ENCODE data around the gene NDUFA8. TPM values are rescaled to one million over a fixed set of nuclear protein-coding genes. Genes with fewer than 3 reads are reported as not detected.

NDUFA8 gene
- total and polyA plus RNA-seq, 2 experiments from 2014 or later: 36.6 to 144 TPM

DNA sequence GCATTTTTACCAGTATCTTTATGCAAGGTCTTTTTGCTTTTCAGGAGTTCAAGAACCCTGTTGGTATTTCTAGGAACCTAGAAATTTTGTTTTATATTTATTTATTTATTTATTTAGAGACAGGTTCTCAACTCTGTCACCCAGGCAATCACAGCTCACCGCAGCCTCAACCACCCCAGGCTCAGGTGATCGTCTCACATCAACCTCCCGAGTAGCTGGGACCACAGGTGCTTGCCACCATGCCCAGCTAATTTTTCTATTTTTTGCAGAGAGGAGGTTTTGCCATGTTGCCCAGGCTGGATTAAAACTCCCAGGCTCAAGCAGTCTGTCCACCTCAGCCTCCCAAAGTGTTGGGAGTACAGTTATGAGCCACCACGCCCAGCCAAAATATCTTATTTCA, 36.3 kb upstream of the NDUFA8 start (continued):
- no peak for TF ChIP-seq NANOG (IDR thresholded peaks at IDR 0.05; ENCODE audit: borderline replicate concordance)
- TF ChIP-seq, protein P1, sequence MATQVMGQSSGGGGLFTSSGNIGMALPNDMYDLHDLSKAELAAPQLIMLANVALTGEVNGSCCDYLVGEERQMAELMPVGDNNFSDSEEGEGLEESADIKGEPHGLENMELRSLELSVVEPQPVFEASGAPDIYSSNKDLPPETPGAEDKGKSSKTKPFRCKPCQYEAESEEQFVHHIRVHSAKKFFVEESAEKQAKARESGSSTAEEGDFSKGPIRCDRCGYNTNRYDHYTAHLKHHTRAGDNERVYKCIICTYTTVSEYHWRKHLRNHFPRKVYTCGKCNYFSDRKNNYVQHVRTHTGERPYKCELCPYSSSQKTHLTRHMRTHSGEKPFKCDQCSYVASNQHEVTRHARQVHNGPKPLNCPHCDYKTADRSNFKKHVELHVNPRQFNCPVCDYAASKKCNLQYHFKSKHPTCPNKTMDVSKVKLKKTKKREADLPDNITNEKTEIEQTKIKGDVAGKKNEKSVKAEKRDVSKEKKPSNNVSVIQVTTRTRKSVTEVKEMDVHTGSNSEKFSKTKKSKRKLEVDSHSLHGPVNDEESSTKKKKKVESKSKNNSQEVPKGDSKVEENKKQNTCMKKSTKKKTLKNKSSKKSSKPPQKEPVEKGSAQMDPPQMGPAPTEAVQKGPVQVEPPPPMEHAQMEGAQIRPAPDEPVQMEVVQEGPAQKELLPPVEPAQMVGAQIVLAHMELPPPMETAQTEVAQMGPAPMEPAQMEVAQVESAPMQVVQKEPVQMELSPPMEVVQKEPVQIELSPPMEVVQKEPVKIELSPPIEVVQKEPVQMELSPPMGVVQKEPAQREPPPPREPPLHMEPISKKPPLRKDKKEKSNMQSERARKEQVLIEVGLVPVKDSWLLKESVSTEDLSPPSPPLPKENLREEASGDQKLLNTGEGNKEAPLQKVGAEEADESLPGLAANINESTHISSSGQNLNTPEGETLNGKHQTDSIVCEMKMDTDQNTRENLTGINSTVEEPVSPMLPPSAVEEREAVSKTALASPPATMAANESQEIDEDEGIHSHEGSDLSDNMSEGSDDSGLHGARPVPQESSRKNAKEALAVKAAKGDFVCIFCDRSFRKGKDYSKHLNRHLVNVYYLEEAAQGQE (IDR thresholded peaks at IDR 0.05; ENCODE audit: unreplicated experiment): no peak

GRCh38 chr9:122193651-122194050, 34.1 kb upstream of the NDUFA8 start:
- H4K20me1 ChIP-seq (replicated peaks; ENCODE audit: insufficient read depth): no peaks in the 10 kb centered on the region
- H3K27me3 ChIP-seq (ENCODE audit: insufficient read depth): no peaks in the 10 kb centered on the region
- H3K4me2 ChIP-seq: no peak overlapping the region
- Mint-ChIP-seq H3K9me3 (no peaks in the 10 kb centered on the region; the same call in 2 of the 3 replicates), H3K27ac (no peak overlapping the region), H3K4me1 (peaks cover 22% of the 10 kb centered on the region), H3K4me3 (no peak overlapping the region), H3K36me3 (ENCODE audit: low read depth) (no peaks in the 10 kb centered on the region; the same call in 2 of the 3 replicates), H3K27me3 (ENCODE audit: insufficient read depth, low read depth, poor library complexity) (peaks cover 7% of the 10 kb centered on the region)
- no peaks in the 10 kb centered on the region for H3K9me2 ChIP-seq (ENCODE audit: insufficient read depth)
- no peak overlapping the region for H2AFZ ChIP-seq
- H3K36me3 ChIP-seq (ENCODE audit: insufficient read depth): no peaks in the 10 kb centered on the region
- ATAC-seq (no peak), DNase-seq (ENCODE audit: low spot score) (no peak)
- H3K4me1 ChIP-seq (ENCODE audit: insufficient read depth): peaks cover 4% of the 10 kb centered on the region; the same call in 1 of the 2 replicates
- H3K4me3 ChIP-seq: no peak overlapping the region
- no peaks in the 10 kb centered on the region for H3F3A ChIP-seq (replicated peaks; ENCODE audit: low read depth)
- H3K27ac ChIP-seq (ENCODE audit: low read depth): no peak overlapping the region
- H3K79me2 ChIP-seq (replicated peaks; ENCODE audit: insufficient read depth): no peaks in the 10 kb centered on the region
- TF ChIP-seq CREB1 (CRISPR knock-in tag; IDR thresholded peaks at IDR 0.05; ENCODE audit: low read depth): no peak
- TF ChIP-seq ZNF114 (CRISPR knock-in tag; IDR thresholded peaks at IDR 0.05): no peak
- TF ChIP-seq, protein P2, sequence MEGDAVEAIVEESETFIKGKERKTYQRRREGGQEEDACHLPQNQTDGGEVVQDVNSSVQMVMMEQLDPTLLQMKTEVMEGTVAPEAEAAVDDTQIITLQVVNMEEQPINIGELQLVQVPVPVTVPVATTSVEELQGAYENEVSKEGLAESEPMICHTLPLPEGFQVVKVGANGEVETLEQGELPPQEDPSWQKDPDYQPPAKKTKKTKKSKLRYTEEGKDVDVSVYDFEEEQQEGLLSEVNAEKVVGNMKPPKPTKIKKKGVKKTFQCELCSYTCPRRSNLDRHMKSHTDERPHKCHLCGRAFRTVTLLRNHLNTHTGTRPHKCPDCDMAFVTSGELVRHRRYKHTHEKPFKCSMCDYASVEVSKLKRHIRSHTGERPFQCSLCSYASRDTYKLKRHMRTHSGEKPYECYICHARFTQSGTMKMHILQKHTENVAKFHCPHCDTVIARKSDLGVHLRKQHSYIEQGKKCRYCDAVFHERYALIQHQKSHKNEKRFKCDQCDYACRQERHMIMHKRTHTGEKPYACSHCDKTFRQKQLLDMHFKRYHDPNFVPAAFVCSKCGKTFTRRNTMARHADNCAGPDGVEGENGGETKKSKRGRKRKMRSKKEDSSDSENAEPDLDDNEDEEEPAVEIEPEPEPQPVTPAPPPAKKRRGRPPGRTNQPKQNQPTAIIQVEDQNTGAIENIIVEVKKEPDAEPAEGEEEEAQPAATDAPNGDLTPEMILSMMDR (conservative IDR thresholded peaks at IDR 0.05; ENCODE audit: low read depth in 2 of 2): no peak
- no peak for TF ChIP-seq JUNB (IDR thresholded peaks at IDR 0.05; ENCODE audit: unreplicated experiment)
- TF ChIP-seq ZNF331 (CRISPR knock-in tag; IDR thresholded peaks at IDR 0.05; ENCODE audit: low read depth): no peak
- TF ChIP-seq NANOG (IDR thresholded peaks at IDR 0.05; ENCODE audit: borderline replicate concordance): no peak
- TF ChIP-seq, protein P3, sequence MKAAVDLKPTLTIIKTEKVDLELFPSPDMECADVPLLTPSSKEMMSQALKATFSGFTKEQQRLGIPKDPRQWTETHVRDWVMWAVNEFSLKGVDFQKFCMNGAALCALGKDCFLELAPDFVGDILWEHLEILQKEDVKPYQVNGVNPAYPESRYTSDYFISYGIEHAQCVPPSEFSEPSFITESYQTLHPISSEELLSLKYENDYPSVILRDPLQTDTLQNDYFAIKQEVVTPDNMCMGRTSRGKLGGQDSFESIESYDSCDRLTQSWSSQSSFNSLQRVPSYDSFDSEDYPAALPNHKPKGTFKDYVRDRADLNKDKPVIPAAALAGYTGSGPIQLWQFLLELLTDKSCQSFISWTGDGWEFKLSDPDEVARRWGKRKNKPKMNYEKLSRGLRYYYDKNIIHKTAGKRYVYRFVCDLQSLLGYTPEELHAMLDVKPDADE (IDR thresholded peaks at IDR 0.05): no peak
- TF ChIP-seq, protein P1 (IDR thresholded peaks at IDR 0.05; ENCODE audit: unreplicated experiment): no peak
- TF ChIP-seq STAT1 (IDR thresholded peaks at IDR 0.05; ENCODE audit: unreplicated experiment): no peak
- no peak for TF ChIP-seq EZH2phosphoT487 (IDR thresholded peaks at IDR 0.05; ENCODE audit: unreplicated experiment)
- TF ChIP-seq EZH2 (IDR thresholded peaks at IDR 0.05; ENCODE audit: low read depth, unreplicated experiment): no peak

Measured in GM23338 (cell line).